ENCODE measurements around the gene MN1.

- TF ChIP-seq, protein P1, sequence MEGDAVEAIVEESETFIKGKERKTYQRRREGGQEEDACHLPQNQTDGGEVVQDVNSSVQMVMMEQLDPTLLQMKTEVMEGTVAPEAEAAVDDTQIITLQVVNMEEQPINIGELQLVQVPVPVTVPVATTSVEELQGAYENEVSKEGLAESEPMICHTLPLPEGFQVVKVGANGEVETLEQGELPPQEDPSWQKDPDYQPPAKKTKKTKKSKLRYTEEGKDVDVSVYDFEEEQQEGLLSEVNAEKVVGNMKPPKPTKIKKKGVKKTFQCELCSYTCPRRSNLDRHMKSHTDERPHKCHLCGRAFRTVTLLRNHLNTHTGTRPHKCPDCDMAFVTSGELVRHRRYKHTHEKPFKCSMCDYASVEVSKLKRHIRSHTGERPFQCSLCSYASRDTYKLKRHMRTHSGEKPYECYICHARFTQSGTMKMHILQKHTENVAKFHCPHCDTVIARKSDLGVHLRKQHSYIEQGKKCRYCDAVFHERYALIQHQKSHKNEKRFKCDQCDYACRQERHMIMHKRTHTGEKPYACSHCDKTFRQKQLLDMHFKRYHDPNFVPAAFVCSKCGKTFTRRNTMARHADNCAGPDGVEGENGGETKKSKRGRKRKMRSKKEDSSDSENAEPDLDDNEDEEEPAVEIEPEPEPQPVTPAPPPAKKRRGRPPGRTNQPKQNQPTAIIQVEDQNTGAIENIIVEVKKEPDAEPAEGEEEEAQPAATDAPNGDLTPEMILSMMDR (IDR thresholded peaks at IDR 0.05) = no peak
- TF ChIP-seq POLR2A (IDR thresholded peaks at IDR 0.05) = no peak
These were observed 24.4 kb downstream of the MN1 start for GRCh38 chr22:27777128-27777527.

Data from adrenal gland (tissue), 5 donors.